HG02571 (cell line): ENCODE measurements around the gene PSMG1.

ENCODE experiments used
- ATAC-seq: cut with Tn5 transposase; IDR thresholded peaks from one replicate; pipeline ENCODE4 v1.9.1; 2021; ENCODE audit warnings: mild to moderate bottlenecking, moderate library complexity; ENCODE audit not compliant: unreplicated experiment

The PSMG1 gene

GRCh38 chr21:39125752-39126485 lies 57.3 kb downstream of the PSMG1 start:
- ATAC-seq, result no peak
